GM12864 (cell line): Measurements from ENCODE around the gene METTL15.
"Not testable (repeated sequence)": the region's sequence is repeated elsewhere in the genome, so short reads cannot be mapped to it uniquely, and the experiment has no call there.

Source experiments
- DNase-seq: peaks from one replicate; pipeline ENCODE4 v3.0.0-alpha.2; 2011; ENCODE audit warnings: low read depth
- H3K4me3 ChIP-seq: 2 replicates; pipeline ENCODE4 v1.5.1; 2011; ENCODE audit warnings: mild to moderate bottlenecking, low read depth, low read length, control low read depth
- CTCF ChIP-seq: IDR thresholded peaks from 2 replicates; pipeline ENCODE4 v1.5.1; 2011; ENCODE audit warnings: low read depth, mild to moderate bottlenecking, moderate library complexity, low read length, control low read depth, inconsistent platforms; ENCODE audit errors: missing control alignments

Gene METTL15

GRCh38 chr11:28366549-28367346 is 258.6 kb downstream of the METTL15 start:
- TF ChIP-seq CTCF: no peak
- H3K4me3 ChIP-seq: no peak overlapping the region
- DNase-seq: no peak

- not testable (repeated sequence) for H3K4me3 ChIP-seq, DNase-seq
Observed at GRCh38 chr11:28378095-28378494, 269.9 kb downstream of the METTL15 start.
